NK-92 (cell line): Measurements from ENCODE around the gene LUM.
"Not testable (repeated sequence)": the region's sequence is repeated elsewhere in the genome, so short reads cannot be mapped to it uniquely, and the experiment has no call there.

Experiments used
- DNase-seq: peaks from one replicate; lab custom pipeline; 2025; ENCODE audit not compliant: unreplicated experiment; lab: John Stamatoyannopoulos, UW

Gene LUM

DNA sequence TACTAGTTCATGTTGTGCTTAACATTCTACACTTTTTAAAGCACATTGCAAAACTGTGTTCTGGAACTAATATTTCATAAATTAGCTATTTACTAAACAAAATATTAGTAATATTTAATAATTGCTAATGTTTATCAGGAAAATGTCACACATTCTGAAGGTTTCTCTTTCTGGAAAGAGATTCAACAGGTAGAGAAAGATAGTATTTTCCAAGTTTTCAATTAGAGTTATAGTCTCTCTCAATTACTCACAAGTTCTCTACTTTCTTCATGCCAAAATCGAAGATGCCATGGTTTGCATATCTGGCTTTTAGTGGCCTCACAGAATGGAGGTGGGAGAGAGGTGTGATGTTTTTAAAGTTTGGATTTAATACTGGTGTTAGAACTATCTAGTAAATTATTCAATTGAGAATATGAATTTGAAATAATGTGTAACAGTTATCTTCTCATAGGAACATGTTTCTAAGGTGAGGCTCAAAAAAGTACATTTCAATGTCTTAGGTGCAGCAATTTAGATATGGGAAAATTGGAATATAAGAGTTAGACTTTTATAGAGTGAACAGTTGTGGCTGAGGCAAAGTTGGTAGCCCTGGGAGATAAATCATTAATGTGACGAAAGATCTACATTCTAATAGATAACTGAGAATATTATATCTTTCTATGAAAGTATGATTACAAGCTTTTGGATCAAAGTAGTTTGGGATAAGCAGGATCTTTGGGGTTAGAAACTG, 1.5 kb downstream of the LUM start:
- no peak for DNase-seq

DNA sequence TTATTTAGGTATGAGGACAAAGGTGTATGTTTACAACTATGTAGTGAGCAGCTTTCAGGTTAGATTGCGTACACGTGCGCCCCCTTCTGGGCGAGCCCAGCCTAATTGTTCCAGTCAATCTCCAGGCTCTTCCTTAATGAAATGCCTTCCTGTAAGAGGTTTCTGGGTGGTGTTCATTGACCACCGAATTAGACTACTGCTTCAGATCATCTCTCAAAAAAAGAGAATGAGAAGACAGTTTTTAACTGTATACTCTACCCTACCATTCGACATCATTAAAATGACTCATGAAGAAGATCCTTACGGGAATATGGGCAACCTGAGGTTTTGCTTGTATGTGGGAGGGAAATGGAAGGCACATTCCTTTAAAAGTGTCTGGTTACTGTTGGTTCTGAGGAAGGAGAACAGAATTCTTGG, 2.1 kb downstream of the LUM start:
- no peak for DNase-seq

- DNase-seq: no peak
Observed at GRCh38 chr12:91108196-91108755, 3.0 kb downstream of the LUM start.

- no peak for DNase-seq
Observed at GRCh38 chr12:91106283-91106682, 5.0 kb downstream of the LUM start.

DNA sequence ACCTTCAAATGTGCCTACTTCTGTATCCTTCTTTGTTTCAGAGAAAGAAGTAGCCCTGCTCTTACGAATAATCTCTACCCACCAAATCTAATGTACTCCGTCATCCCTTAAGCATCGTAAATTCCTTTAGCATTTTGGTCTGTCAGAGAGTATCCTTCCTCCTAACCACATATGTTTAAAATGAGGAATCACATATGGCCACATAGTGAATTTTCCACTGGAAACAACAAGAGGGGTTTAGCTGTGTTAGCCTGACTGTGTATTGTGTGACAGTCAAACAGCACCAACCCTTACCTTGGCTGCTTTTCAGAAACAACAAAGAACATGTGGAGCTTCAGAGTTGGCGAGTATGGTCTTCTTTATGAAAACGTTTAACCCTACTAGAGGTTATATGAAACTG, 5.5 kb downstream of the LUM start:
- DNase-seq: no peak

GRCh38 chr12:91104812-91105466, 6.4 kb downstream of the LUM start:
- no peak for DNase-seq

DNA sequence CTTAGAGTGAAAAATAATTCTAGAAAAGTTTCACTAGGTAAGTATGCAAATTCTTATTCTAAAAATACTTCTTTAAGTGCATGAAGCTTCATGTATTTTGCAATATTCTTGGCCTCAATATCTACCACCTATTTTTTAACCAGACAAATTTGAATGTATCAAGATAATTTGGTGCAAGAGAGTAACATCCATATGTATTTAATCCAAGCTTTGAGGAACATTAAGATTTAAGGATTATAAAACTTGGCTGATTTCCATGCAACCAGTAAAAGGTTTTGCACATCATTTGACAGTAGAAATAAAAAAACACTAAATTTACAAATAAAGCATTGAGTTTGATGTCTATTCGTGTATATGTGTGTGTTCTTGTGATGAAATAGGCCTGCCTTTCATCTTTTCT, 7.7 kb downstream of the LUM start:
- DNase-seq: no peak

DNA sequence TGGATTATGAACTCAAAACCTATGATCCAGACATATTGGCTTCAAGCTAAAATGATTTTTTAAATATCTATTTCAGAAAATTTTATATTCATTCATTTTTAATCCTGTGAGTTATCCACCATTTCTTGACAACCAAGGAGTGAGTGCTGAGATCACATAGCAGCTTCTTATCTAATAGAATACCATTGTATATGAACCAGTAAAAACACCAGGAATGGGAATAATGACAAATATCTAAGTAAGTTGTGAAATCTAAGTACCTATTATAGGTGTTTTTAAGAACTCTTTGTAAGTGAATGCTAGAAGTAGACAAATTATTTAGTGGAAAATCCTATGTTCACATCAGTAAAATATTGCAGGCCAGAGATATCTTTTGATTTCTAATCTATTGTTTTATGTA, 8.2 kb downstream of the LUM start:
- DNase-seq: no peak

GRCh38 chr12:91100906-91101305, 10.4 kb downstream of the LUM start:
- no peak for DNase-seq

- no peak for DNase-seq
Observed at GRCh38 chr12:91099836-91100235, 11.5 kb downstream of the LUM start.

- DNase-seq: no peak
Observed at GRCh38 chr12:91099341-91099740, 12.0 kb downstream of the LUM start.

- no peak for DNase-seq
Observed at GRCh38 chr12:91098941-91099340, 12.4 kb downstream of the LUM start.

DNA sequence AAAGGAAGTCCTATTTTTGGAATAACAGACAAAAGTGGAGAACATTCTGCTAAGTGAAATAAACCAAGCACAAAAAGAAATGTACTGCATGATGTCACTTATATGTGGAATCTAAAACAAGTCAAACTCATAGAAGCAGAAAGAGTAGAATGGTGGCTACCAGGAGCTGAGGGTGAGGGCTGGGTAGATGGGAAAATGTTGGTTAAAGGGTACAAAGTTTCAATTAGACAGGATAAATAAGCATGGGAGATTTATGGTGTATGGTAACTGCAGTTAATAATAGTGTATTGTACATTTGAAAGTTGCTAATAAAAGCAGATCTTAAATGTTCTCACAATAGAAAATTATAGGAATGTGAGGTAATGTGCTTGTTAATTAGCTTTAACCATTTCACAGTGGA, 12.8 kb downstream of the LUM start:
- DNase-seq: no peak

DNA sequence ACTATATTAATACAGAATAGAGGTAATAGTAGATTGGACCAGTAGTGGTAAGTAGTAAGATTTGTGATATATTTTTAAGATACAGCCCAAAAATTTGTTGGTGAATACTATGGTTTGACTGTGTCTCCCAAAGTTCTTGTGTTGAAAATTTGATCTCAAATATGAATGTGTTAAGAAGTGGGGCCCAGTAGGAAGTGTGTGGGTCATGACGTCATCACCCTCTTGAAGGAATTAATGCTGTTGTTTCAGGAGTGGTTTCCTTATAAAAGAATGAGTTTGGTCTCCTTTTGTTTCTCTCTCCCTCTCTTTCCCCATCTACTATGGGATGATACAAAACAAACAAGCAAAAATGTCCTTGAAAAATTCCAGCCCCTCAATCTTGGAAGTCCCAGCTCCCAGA, 16.3 kb downstream of the LUM start:
- no peak for DNase-seq

- no peak for DNase-seq
Observed at GRCh38 chr12:91094032-91094662, 17.1 kb downstream of the LUM start.

DNA sequence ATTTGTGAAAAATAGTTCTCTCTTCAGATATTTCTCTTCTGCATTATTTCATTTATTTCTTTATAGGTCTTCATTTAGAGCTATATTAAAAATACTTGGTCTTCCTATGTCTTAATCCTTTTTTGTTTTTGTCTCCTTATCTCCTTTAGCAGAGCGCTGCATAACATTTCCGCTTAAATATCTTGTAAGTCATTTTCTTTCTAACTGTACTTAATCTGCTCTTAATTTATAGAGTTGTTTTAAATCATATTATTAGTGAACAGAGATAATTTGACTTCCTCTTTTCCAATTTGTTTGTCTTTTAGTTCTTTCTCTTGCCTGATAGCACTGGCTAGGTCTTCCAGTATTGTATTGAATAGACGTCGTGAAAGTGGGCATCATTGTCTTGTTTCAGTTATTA, 18.0 kb downstream of the LUM start:
- DNase-seq: no peak

DNA sequence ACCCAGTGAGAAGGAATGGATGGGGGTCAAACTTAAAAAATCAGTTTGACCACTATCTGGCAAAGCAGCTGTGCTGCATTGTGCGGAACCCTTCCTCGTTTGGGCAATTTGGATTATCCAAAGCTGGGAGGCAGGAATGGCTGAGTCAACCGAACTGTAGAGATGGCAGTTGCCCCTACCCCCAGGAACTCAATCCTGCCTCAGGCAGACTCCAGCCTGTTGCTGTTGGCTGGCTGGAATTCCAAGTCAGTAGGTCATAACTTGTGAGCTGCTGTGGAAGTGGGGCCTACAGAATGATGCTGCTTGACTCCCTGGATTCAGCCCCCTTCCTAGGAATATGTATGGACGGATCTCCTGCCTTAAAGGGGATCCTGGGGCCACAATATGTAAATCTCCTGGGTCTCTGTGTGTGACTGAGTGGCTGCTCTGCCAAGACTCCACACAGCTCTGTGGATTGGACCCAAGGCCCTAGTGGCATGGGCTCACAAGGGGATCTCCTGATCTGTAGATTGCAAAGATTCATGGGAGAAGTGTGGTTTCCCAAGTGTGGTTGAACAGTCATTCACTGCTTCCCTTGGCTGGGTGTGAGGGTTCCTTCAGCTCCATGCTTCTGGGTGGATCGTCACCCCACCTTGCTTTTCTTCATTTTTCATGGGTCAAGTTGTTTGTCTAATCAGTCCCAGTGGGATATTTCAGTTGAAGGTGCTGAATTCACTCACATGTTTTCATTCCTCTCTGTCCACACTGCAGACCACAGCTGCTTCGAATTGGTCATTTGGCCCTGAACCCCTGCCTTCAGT, 19.2 kb downstream of the LUM start:
- no peak for DNase-seq

- not testable (repeated sequence) for DNase-seq
Observed at GRCh38 chr12:91089953-91090352, 21.3 kb downstream of the LUM start.

- DNase-seq: no peak
Observed at GRCh38 chr12:91080041-91080440, 31.3 kb downstream of the LUM start.

DNA sequence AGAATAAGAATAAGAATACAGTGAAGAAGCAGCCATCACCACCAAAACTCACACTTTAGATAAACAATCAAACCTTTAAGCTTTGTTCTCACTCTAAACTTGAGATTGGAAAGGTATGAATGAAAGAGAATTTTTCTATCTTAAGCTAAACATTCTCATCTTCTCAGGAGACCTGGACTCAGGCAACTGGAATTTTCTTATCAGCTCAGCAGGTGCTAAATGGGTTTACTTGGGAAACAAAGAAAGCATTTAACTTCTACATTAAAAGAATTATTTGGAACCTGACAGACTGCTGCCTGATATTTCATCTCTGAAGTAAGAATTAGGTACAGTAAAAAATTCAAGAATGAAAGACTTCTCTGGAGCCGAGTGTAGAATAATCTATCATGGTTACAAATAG, 32.8 kb downstream of the LUM start:
- no peak for DNase-seq

GRCh38 chr12:91077228-91077954, 33.9 kb downstream of the LUM start:
- DNase-seq: no peak
